Measurements from ENCODE around the gene ZNRF2.

- TF ChIP-seq EZH2 (conservative IDR thresholded peaks at IDR 0.05; ENCODE audit: low read depth, low read length) (no peak), ZFP36 (IDR thresholded peaks at IDR 0.05; ENCODE audit: borderline replicate concordance, low read depth, low read length, partially characterized antibody) (no peak), MAX (IDR thresholded peaks at IDR 0.05) (no peak), MYC (CRISPR knock-in tag; IDR thresholded peaks at IDR 0.05; ENCODE audit: borderline replicate concordance) (no peak), PATZ1 (CRISPR knock-in tag; IDR thresholded peaks at IDR 0.05) (no peak), ZNF556 (CRISPR knock-in tag; IDR thresholded peaks at IDR 0.05; ENCODE audit: borderline replicate concordance) (no peak), DNMT1 (CRISPR knock-in tag; IDR thresholded peaks at IDR 0.05) (no peak), THAP11 (CRISPR knock-in tag; IDR thresholded peaks at IDR 0.05) (no peak), CTCF (CRISPR knock-in tag; IDR thresholded peaks at IDR 0.05) (no peak), ZNF562 (CRISPR knock-in tag; IDR thresholded peaks at IDR 0.05; ENCODE audit: borderline replicate concordance) (no peak), ZNF10 (CRISPR knock-in tag; IDR thresholded peaks at IDR 0.05; ENCODE audit: borderline replicate concordance, low read depth) (no peak), ZNF549 (CRISPR knock-in tag; IDR thresholded peaks at IDR 0.05) (no peak), ZNF337 (CRISPR knock-in tag; IDR thresholded peaks at IDR 0.05; ENCODE audit: borderline replicate concordance, low read depth) (no peak)
These were observed 36.6 kb upstream of the ZNRF2 start for GRCh38 chr7:30247541-30248401.

Data from HepG2 (cell line).